Trophoblast cell (in vitro differentiated cells and primary cell): Measurements from ENCODE around the gene FGGY.
A peak's percentile ranks its signal among the peaks of the same experiment; 100 is the strongest.

Source experiments
- DNase-seq, 2 donors: peaks; one replicate each; pipeline ENCODE4 v3.0.0-alpha.2; 2016
- H2AFZ ChIP-seq: 2 replicates; pipeline ENCODE4 v1.6.1; 2013; ENCODE audit warnings: low read length, moderate library complexity, mild to moderate bottlenecking; ENCODE audit not compliant: insufficient read depth, poor library complexity
- H2AK5ac ChIP-seq: 2 replicates; pipeline ENCODE4 v1.6.1; 2013; ENCODE audit warnings: mild to moderate bottlenecking, low read length
- H2BK120ac ChIP-seq: 2 replicates; pipeline ENCODE4 v1.6.1; 2013; ENCODE audit warnings: low read length, mild to moderate bottlenecking, moderate library complexity; ENCODE audit not compliant: insufficient read depth, poor library complexity
- H2BK12ac ChIP-seq: 2 replicates; pipeline ENCODE4 v1.6.1; 2013; ENCODE audit warnings: mild to moderate bottlenecking, low read length, moderate library complexity
- H2BK5ac ChIP-seq: 2 replicates; pipeline ENCODE4 v1.6.1; 2013; ENCODE audit warnings: low read length, low read depth, moderate library complexity, mild to moderate bottlenecking; ENCODE audit not compliant: poor library complexity
- H3K14ac ChIP-seq: 2 replicates; pipeline ENCODE4 v1.6.1; 2013; ENCODE audit warnings: mild to moderate bottlenecking, low read length
- H3K18ac ChIP-seq: 2 replicates; pipeline ENCODE4 v1.6.1; 2013; ENCODE audit warnings: mild to moderate bottlenecking, low read length
- H3K23ac ChIP-seq: 2 replicates; pipeline ENCODE4 v1.6.1; 2013; ENCODE audit warnings: low read length
- H3K27ac ChIP-seq: 2 replicates; pipeline ENCODE4 v1.5.1; 2013; ENCODE audit warnings: low read depth, mild to moderate bottlenecking, inconsistent platforms, low read length, moderate library complexity
- H3K27me3 ChIP-seq: 2 replicates; pipeline ENCODE4 v1.6.1; 2013; ENCODE audit warnings: inconsistent platforms, mild to moderate bottlenecking, low read length, moderate library complexity; ENCODE audit not compliant: insufficient read depth
- H3K36me3 ChIP-seq, 2 experiments: 1 replicate in 1 of 2; 2 replicates in 1 of 2; pipeline ENCODE4 v1.6.1; 2013; ENCODE audit warnings: low read length in 2 of 2, mild to moderate bottlenecking in 2 of 2, moderate library complexity in 1 of 2; ENCODE audit not compliant: insufficient read depth in 2 of 2, control insufficient read depth in 1 of 2
- H3K4ac ChIP-seq: 2 replicates; pipeline ENCODE4 v1.6.1; 2013; ENCODE audit warnings: low read depth, mild to moderate bottlenecking, low read length, moderate library complexity
- H3K4me1 ChIP-seq, 2 experiments: 1 replicate in 1 of 2; 2 replicates in 1 of 2; pipeline ENCODE4 v1.6.1; 2013; ENCODE audit warnings: low read length in 2 of 2, mild to moderate bottlenecking in 2 of 2, moderate library complexity in 1 of 2; ENCODE audit not compliant: insufficient read depth in 2 of 2, control insufficient read depth in 1 of 2
- H3K4me2 ChIP-seq: 2 replicates; pipeline ENCODE4 v1.6.1; 2013; ENCODE audit warnings: inconsistent platforms, mild to moderate bottlenecking, low read length, moderate library complexity
- H3K4me3 ChIP-seq: 2 replicates; pipeline ENCODE4 v1.5.1; 2013; ENCODE audit warnings: mild to moderate bottlenecking, low read depth, low read length, inconsistent platforms
- H3K79me1 ChIP-seq: one replicate; pipeline ENCODE4 v1.6.1; 2013; ENCODE audit warnings: low read length
- H3K79me2 ChIP-seq: 2 replicates; pipeline ENCODE4 v1.6.1; 2013; ENCODE audit warnings: low read length, mild to moderate bottlenecking; ENCODE audit not compliant: control insufficient read depth, insufficient read depth, poor library complexity
- H3K9ac ChIP-seq: 2 replicates; pipeline ENCODE4 v1.6.1; 2013; ENCODE audit warnings: mild to moderate bottlenecking, low read length
- H3K9me3 ChIP-seq: 2 replicates; pipeline ENCODE4 v1.6.1; 2013; ENCODE audit warnings: low read depth, mild to moderate bottlenecking, control low read depth, inconsistent platforms, low read length; ENCODE audit not compliant: insufficient read depth
- H4K12ac ChIP-seq: 2 replicates; pipeline ENCODE4 v1.6.1; 2013; ENCODE audit warnings: low read depth, mild to moderate bottlenecking, low read length, moderate library complexity
- H4K8ac ChIP-seq: 2 replicates; pipeline ENCODE4 v1.6.1; 2013; ENCODE audit warnings: low read depth, mild to moderate bottlenecking, low read length, moderate library complexity
- H4K91ac ChIP-seq: one replicate; pipeline ENCODE4 v1.6.1; 2013; ENCODE audit warnings: low read depth, mild to moderate bottlenecking, low read length, moderate library complexity
- WGBS: extraction: QIAGEN DNeasy Blood & Tissue Kit; methylation state at CpG from one replicate; pipeline ENCODE4 v1.1.7; 2013; ENCODE audit warnings: missing lambda C conversion rate; ENCODE audit not compliant: insufficient read length, insufficient coverage; ENCODE audit errors: extremely low coverage; 5-methylcytosine and 5-hydroxymethylcytosine counted together

The FGGY gene

GRCh38 chr1:59685101-59685500 lies 388.2 kb downstream of the FGGY start:
- no peak overlapping the region for H2AFZ ChIP-seq
- no peak overlapping the region for H4K91ac ChIP-seq
- H2BK120ac ChIP-seq: no peak overlapping the region
- peaks cover 4 to 12% of the 10 kb centered on the region in 2 experiments for H3K4me1 ChIP-seq
- H4K8ac ChIP-seq: no peak overlapping the region
- peaks cover 2% of the 10 kb centered on the region for H3K79me1 ChIP-seq
- no peaks in the 10 kb centered on the region for H3K36me3 ChIP-seq
- H3K27ac ChIP-seq: no peak overlapping the region
- H3K79me2 ChIP-seq: no peaks in the 10 kb centered on the region
- no peaks in the 10 kb centered on the region for H3K27me3 ChIP-seq
- H2BK5ac ChIP-seq: no peak overlapping the region
- H3K9ac ChIP-seq: no peak overlapping the region
- H3K4me3 ChIP-seq: no peak overlapping the region
- no peak overlapping the region for H2BK12ac ChIP-seq
- H3K18ac ChIP-seq: no peak overlapping the region
- H3K9me3 ChIP-seq: peaks cover 2% of the 10 kb centered on the region
- no peak overlapping the region for H3K4ac ChIP-seq
- H2AK5ac ChIP-seq: no peak overlapping the region
- no CpG with 5 or more reads among the region's 3 CpGs for WGBS
- H4K12ac ChIP-seq: no peak overlapping the region
- H3K4me2 ChIP-seq: no peak overlapping the region
- no peak overlapping the region for H3K14ac ChIP-seq
- no peak for DNase-seq
- no peak overlapping the region for H3K23ac ChIP-seq

GRCh38 chr1:59685666-59686065 lies 388.8 kb downstream of the FGGY start:
- H3K4ac ChIP-seq: no peak overlapping the region
- no peak overlapping the region for H2BK5ac ChIP-seq

GRCh38 chr1:59686170-59686569 lies 389.3 kb downstream of the FGGY start:
- Histone ChIP-seq H2BK12ac (no peak overlapping the region), H3K4me1 (peaks cover 6 to 13% of the 10 kb centered on the region in 2 experiments), H3K9me3 (peaks cover 2% of the 10 kb centered on the region), H2BK5ac (no peak overlapping the region), H3K36me3 (no peaks in the 10 kb centered on the region), H3K18ac (no peak overlapping the region), H4K8ac (no peak overlapping the region), H2BK120ac (no peak overlapping the region), H3K4me3 (no peak overlapping the region), H3K79me2 (no peaks in the 10 kb centered on the region), H3K4me2 (no peak overlapping the region), H4K12ac (no peak overlapping the region), H3K79me1 (peaks cover 4% of the 10 kb centered on the region), H3K14ac (no peak overlapping the region), H2AK5ac (no peak overlapping the region), H3K9ac (no peak overlapping the region), H3K4ac (no peak overlapping the region), H3K23ac (no peak overlapping the region), H3K27ac (no peak overlapping the region), H3K27me3 (no peaks in the 10 kb centered on the region), H4K91ac (no peak overlapping the region), H2AFZ (no peak overlapping the region)
- no peak for DNase-seq
- no CpG with 5 or more reads among the region's 3 CpGs for WGBS

More at GRCh38 chr1:59685666-59686065, 388.8 kb downstream of the FGGY start:
- Histone ChIP-seq H3K4me2 (no peak overlapping the region), H3K9me3 (peaks cover 2% of the 10 kb centered on the region), H2BK12ac (no peak overlapping the region), H3K36me3 (no peaks in the 10 kb centered on the region), H2AK5ac (no peak overlapping the region), H2BK120ac (no peak overlapping the region), H3K4me1 (peaks cover 5 to 13% of the 10 kb centered on the region in 2 experiments), H3K27ac (no peak overlapping the region), H3K18ac (no peak overlapping the region), H3K9ac (no peak overlapping the region), H3K27me3 (no peaks in the 10 kb centered on the region), H3K14ac (no peak overlapping the region), H4K91ac (no peak overlapping the region), H3K79me1 (peaks cover 4% of the 10 kb centered on the region), H4K12ac (no peak overlapping the region), H3K23ac (no peak overlapping the region), H2AFZ (no peak overlapping the region), H3K4me3 (no peak overlapping the region), H4K8ac (no peak overlapping the region), H3K79me2 (no peaks in the 10 kb centered on the region)
- no peak for DNase-seq
- no CpG with 5 or more reads among the region's 2 CpGs for WGBS

GRCh38 chr1:59686574-59686973 lies 389.7 kb downstream of the FGGY start:
- H2AK5ac ChIP-seq: no peak overlapping the region
- no peak overlapping the region for H3K4me2 ChIP-seq
- H3K4ac ChIP-seq: no peak overlapping the region
- peaks cover 2% of the 10 kb centered on the region for H3K9me3 ChIP-seq
- no peaks in the 10 kb centered on the region for H3K27me3 ChIP-seq
- H2BK12ac ChIP-seq: no peak overlapping the region
- H3K36me3 ChIP-seq: no peaks in the 10 kb centered on the region
- H4K8ac ChIP-seq: no peak overlapping the region
- no peak overlapping the region for H3K4me3 ChIP-seq
- DNase-seq: no peak
- H4K12ac ChIP-seq: no peak overlapping the region
- no peak overlapping the region for H2BK5ac ChIP-seq
- no peak overlapping the region for H2AFZ ChIP-seq
- H3K23ac ChIP-seq: no peak overlapping the region
- peaks cover 7 to 13% of the 10 kb centered on the region in 2 experiments for H3K4me1 ChIP-seq
- peaks cover 6% of the 10 kb centered on the region for H3K79me1 ChIP-seq
- no peak overlapping the region for H3K18ac ChIP-seq
- H3K27ac ChIP-seq: peak overlapping the region; percentile 36
- no peak overlapping the region for H2BK120ac ChIP-seq
- no peak overlapping the region for H3K9ac ChIP-seq
- no CpG with 5 or more reads among the region's 2 CpGs for WGBS
- H3K14ac ChIP-seq: no peak overlapping the region
- H3K79me2 ChIP-seq: no peaks in the 10 kb centered on the region
- no peak overlapping the region for H4K91ac ChIP-seq
